ENCODE measurements around the gene MACROD1. TPM values are rescaled to one million over a fixed set of nuclear protein-coding genes. Genes with fewer than 3 reads are reported as not detected.

The MACROD1 gene
- total RNA-seq, 2 experiments from 2014 or later: 38.7 to 48.6 TPM

GRCh38 chr11:64040684-64041322 is 125.1 kb downstream of the MACROD1 start:
- H3K36me3 Mint-ChIP-seq (ENCODE audit: low read depth): peaks cover 1% of the 10 kb centered on the region
- intact Hi-C loops (cut with micrococcal nuclease): no loop called here
- H3K9me3 Mint-ChIP-seq: no peaks in the 10 kb centered on the region
- peaks cover 6% of the 10 kb centered on the region for H3K27me3 Mint-ChIP-seq (ENCODE audit: low read depth)
- H3K4me3 Mint-ChIP-seq: no peak overlapping the region
- DNase-seq: no peak
- CTCF ChIA-PET: no interaction called here
- H3K4me1 Mint-ChIP-seq (ENCODE audit: low read depth): no peaks in the 10 kb centered on the region
- H3K27ac Mint-ChIP-seq: no peak overlapping the region

DNA sequence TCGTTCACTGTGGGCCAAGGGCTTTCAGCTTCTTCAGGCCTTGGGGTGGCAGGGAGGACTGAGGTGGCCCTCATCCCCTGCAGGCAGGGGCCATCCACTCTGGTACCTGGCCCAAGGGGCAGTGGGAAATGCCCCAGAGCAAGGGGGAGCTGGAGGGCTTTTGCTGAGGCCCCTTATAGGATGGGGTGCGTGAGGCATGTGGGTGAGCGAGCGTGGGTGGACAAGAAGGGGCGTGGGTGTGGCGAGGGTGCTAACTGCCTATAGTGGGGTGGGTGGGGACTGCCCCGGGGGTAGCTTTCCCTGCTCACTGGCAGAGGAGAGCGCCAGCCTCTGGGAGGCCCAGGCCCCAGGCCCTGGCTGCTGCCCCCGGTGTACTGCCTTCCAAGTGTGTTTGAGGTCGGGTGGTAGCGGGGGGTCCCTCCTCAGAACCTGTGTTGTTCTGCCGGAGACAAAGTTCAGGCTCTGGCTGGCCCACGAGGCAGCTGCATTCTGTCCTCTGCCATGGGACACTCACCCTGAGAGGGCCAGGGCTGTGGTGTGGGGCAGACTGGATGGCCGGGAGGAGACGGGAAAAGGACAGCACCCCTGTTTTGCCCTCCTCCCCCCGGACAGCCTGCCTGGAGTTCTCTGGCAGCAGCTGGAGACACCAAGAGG is 126.8 kb downstream of the MACROD1 start:
- CTCF ChIA-PET: interaction anchor here (1.3 kb wide), 1 partner anchor 110 kb away, joined by 3 read pairs; no protein-coding TSS in a partner anchor
- peaks cover 1% of the 10 kb centered on the region for H3K36me3 Mint-ChIP-seq (ENCODE audit: low read depth)
- intact Hi-C loops (cut with micrococcal nuclease): no loop called here

DNA sequence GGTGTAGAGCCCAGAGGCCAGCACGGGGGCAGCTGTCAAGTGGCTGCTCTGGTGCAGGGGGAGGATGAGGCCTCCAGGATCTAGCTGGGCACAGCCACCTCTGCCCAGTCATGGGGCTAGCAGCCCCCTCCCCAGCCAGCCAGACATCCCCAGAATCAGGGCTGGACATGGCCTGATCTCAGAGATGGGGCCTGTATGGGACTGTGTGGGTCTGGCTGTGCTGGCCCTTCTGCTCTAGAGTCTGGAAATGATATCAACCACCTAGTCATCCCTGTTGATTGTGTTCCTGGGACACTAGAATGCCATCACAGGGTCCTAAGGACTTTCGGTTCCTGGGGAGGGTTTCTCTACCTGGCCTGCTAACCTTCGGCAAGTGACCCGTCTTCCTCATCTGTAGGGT is 127.4 kb downstream of the MACROD1 start:
- Mint-ChIP-seq H3K4me1 (ENCODE audit: low read depth) (peaks cover 10% of the 10 kb centered on the region), H3K9me3 (no peaks in the 10 kb centered on the region), H3K27me3 (ENCODE audit: low read depth) (peaks cover 21% of the 10 kb centered on the region), H3K36me3 (ENCODE audit: low read depth) (peaks cover 1% of the 10 kb centered on the region), H3K4me3 (no peak overlapping the region), H3K27ac (no peak overlapping the region)
- CTCF ChIA-PET: interaction anchor here (1.3 kb wide), 1 partner anchor 111 kb away, joined by 3 read pairs; no protein-coding TSS in a partner anchor
- intact Hi-C loops (cut with micrococcal nuclease): no loop called here
- no peak for DNase-seq

More for the DNA sequence above, 126.8 kb downstream of the MACROD1 start:
- H3K4me1 Mint-ChIP-seq (ENCODE audit: low read depth): peaks cover 9% of the 10 kb centered on the region
- no peak overlapping the region for H3K27ac Mint-ChIP-seq
- H3K4me3 Mint-ChIP-seq: no peak overlapping the region
- DNase-seq: no peak
- no peaks in the 10 kb centered on the region for H3K9me3 Mint-ChIP-seq
- H3K27me3 Mint-ChIP-seq (ENCODE audit: low read depth): peaks cover 18% of the 10 kb centered on the region

DNA sequence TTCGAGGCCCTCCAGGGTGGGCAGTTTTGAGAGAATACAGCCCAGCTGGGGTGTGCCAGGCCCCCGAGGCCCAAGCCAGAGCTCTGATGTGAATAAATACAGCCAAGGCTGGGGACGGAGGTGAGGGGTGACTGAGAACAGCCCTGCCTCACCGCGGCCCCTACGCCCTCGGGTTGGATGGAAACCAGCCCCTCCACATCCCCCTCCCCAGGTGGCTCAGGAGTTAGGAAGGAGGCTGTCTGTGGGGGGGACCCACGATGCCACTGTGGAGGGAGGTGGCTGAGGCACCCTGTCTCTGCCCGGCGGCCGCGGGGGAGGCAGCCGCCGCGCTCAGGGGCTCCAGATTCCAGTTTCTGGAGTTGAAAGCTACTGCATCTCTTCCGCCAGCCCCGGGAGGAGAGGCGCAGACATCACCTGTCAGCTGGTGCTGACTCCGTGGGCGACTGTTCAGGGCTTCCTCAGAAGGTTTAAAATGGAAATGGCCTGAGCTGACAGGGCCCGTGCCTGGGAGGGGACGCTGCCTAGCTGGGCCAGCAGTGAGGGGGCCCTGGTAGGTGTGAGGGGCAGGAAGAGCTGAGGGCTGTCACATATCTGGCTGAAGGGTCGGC is 128.8 kb downstream of the MACROD1 start:
- CTCF ChIA-PET: no interaction called here

DNA sequence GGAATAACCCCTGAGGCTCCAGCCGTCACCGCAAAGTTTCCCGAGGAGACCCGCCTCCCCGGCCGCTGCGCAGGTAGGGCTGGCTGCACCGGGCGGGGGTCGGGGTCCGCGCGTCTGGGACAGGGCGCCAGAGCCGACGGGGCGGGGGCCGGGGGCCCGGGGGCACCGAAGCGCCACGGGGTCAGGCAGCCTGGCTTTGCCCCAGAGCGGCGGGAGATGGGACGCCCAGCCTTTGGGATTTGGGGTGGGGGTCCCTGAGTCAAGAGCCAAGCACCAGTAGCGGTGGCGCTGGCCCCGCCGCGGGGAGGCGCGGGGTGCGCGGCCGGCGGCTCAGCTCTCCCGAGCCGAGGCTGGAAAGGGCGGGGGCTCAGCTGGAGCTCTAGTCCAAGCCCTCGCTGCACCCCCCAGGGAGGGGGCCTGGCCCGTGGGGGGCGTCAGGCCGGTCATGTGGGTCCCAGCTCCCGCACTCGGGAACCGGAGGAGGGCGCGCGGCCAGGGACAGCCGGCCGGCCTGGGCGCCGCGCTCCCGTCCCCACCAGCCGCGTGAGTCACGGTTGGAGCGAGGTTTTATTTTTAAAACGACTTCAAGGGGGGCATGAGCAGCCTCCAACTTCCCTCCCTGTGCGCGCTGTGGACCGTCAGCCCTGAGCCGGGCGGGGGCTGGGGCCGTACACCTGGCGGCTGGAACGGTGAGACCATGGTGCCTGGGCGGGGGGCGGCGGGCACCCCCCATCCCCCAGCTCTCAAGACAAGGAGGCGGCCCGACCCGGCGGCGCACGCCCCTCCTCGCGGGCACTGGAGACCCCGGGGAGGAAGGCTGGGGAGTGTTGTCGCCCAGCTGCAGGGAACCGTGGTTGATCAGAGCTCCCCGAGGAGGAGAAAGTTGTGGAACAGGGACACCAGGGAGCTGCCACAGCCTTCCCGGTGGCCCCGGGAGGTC is 129.6 kb downstream of the MACROD1 start:
- CTCF ChIA-PET: no interaction called here
- H3K36me3 Mint-ChIP-seq (ENCODE audit: low read depth): peaks cover under 1% of the 10 kb centered on the region
- no peaks in the 10 kb centered on the region for H3K9me3 Mint-ChIP-seq
- H3K4me3 Mint-ChIP-seq: no peak overlapping the region
- peaks cover 10% of the 10 kb centered on the region for H3K4me1 Mint-ChIP-seq (ENCODE audit: low read depth)
- DNase-seq: no peak
- intact Hi-C loops (cut with micrococcal nuclease): no loop called here
- H3K27me3 Mint-ChIP-seq (ENCODE audit: low read depth): peaks cover 21% of the 10 kb centered on the region
- no peak overlapping the region for H3K27ac Mint-ChIP-seq

More for the DNA sequence above, 128.8 kb downstream of the MACROD1 start:
- no peak for DNase-seq
- peaks cover 21% of the 10 kb centered on the region for H3K27me3 Mint-ChIP-seq (ENCODE audit: low read depth)
- H3K4me3 Mint-ChIP-seq: no peak overlapping the region
- intact Hi-C loops (cut with micrococcal nuclease): no loop called here
- no peak overlapping the region for H3K27ac Mint-ChIP-seq
- peaks cover 10% of the 10 kb centered on the region for H3K4me1 Mint-ChIP-seq (ENCODE audit: low read depth)
- H3K36me3 Mint-ChIP-seq (ENCODE audit: low read depth): peaks cover 1% of the 10 kb centered on the region
- H3K9me3 Mint-ChIP-seq: no peaks in the 10 kb centered on the region

- Mint-ChIP-seq H3K27me3 (ENCODE audit: low read depth) (peaks cover 21% of the 10 kb centered on the region), H3K27ac (no peak within 1 kb of the TSS), H3K4me1 (ENCODE audit: low read depth) (peaks cover 10% of the 10 kb centered on the region), H3K36me3 (ENCODE audit: low read depth) (no peaks in the 10 kb centered on the region), H3K4me3 (no peak within 1 kb of the TSS), H3K9me3 (no peaks in the 10 kb centered on the region)
- CTCF ChIA-PET: no interaction called here
- no peak for DNase-seq
- intact Hi-C loops (cut with micrococcal nuclease): no loop called here
These were observed 130.3 kb downstream of the MACROD1 start, which contains the start of gene FLRT1 for GRCh38 chr11:64035576-64035975. Gene FLRT1, plus strand, starts transcription at chr11:64035931. Its CDS starts 80,337 bp downstream, at chr11:64116268.

DNA sequence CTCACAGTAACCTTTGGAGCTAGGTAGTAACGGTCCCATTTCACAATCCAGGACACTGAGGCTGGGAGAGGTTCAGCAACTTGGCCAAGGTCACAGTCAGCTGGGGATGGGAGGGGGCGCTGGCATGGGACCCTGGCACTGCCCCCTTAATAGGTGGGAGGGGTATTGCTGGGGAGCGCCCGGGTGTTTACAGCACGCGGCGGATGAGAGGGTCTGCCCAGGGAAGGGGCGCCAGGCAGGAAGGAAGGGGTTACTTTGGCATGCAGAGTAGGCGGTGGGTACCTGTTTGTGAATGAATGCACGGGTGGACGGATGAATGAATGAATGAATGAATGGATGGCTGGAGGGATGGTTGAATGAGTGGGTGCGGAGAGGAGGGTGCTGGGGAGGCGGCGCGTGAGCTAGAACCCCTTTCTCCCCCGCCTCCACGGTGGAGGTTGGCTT is 130.8 kb downstream of the MACROD1 start:
- Mint-ChIP-seq H3K4me1 (ENCODE audit: low read depth) (peaks cover 10% of the 10 kb centered on the region), H3K9me3 (no peaks in the 10 kb centered on the region), H3K36me3 (ENCODE audit: low read depth) (no peaks in the 10 kb centered on the region), H3K27me3 (ENCODE audit: low read depth) (peaks cover 21% of the 10 kb centered on the region), H3K27ac (no peak overlapping the region), H3K4me3 (no peak overlapping the region)
- intact Hi-C loops (cut with micrococcal nuclease): no loop called here
- CTCF ChIA-PET: no interaction called here
- no peak for DNase-seq

GRCh38 chr11:64034411-64034811 is 131.5 kb downstream of the MACROD1 start:
- intact Hi-C loops (cut with micrococcal nuclease): no loop called here

GRCh38 chr11:64032050-64032449 is 133.9 kb downstream of the MACROD1 start:
- Mint-ChIP-seq H3K9me3 (no peaks in the 10 kb centered on the region), H3K27ac (no peak overlapping the region), H3K27me3 (ENCODE audit: low read depth) (peaks cover 25% of the 10 kb centered on the region), H3K4me3 (no peak overlapping the region), H3K4me1 (ENCODE audit: low read depth) (peaks cover 10% of the 10 kb centered on the region), H3K36me3 (ENCODE audit: low read depth) (no peaks in the 10 kb centered on the region)
- DNase-seq: no peak
- CTCF ChIA-PET: interaction anchor here (2.0 kb wide), 1 partner anchor 30 kb away, joined by 9 read pairs; no protein-coding TSS in a partner anchor
- intact Hi-C loops (cut with micrococcal nuclease): no loop called here

More at GRCh38 chr11:64034411-64034811, 131.5 kb downstream of the MACROD1 start:
- H3K36me3 Mint-ChIP-seq (ENCODE audit: low read depth): no peaks in the 10 kb centered on the region
- peaks cover 21% of the 10 kb centered on the region for H3K27me3 Mint-ChIP-seq (ENCODE audit: low read depth)
- CTCF ChIA-PET: no interaction called here
- H3K27ac Mint-ChIP-seq: no peak overlapping the region
- H3K4me1 Mint-ChIP-seq (ENCODE audit: low read depth): peaks cover 10% of the 10 kb centered on the region
- no peaks in the 10 kb centered on the region for H3K9me3 Mint-ChIP-seq
- no peak for DNase-seq
- H3K4me3 Mint-ChIP-seq: no peak overlapping the region

DNA sequence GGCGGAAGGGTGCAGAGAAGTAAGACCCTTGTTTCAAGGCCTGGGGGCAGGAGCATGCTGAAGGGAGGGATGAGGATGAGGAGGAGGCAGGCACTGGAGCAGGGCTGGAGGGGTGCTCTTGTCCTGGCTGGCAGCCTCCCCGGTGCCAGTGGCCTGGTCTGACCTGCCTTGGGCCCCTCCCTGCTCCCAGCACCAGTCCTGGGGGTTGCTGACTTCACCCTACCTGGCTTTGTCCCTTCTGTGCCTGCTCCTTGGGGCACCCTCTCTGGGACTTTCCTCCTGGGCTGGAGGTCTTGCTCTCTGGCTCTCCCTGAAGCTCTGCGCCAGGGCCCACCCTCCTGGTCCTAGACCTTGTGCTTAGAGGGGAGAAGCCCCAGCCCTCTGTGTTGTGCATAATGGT is 134.9 kb downstream of the MACROD1 start:
- H3K36me3 Mint-ChIP-seq (ENCODE audit: low read depth): no peaks in the 10 kb centered on the region
- peaks cover 27% of the 10 kb centered on the region for H3K27me3 Mint-ChIP-seq (ENCODE audit: low read depth)
- CTCF ChIA-PET: interaction anchor here (0.9 kb wide), 1 partner anchor 84 kb away, joined by 3 read pairs; no protein-coding TSS in a partner anchor
- no peak overlapping the region for H3K4me3 Mint-ChIP-seq
- DNase-seq: no peak
- H3K4me1 Mint-ChIP-seq (ENCODE audit: low read depth): peaks cover 10% of the 10 kb centered on the region
- intact Hi-C loops (cut with micrococcal nuclease): no loop called here
- H3K27ac Mint-ChIP-seq: no peak overlapping the region
- no peaks in the 10 kb centered on the region for H3K9me3 Mint-ChIP-seq

DNA sequence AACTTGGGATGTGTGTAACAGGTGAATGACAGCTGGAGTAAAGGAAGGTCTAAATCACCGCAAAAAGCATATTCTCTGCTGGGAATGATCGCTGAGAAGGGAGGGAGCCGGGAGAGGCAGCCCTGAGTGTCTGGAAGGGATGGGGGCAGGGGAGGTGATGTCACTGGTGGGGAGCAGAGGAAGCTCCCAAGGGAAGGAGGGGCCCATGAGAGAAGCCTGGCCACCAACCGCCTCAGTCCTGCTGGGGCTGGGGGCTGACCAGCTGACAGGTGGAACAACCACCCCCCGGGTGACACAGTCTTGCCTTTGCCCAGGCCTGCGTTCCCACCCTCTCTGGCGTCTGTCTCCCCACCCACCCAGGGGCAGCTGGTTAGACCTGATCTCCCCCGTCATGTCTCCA is 136.1 kb downstream of the MACROD1 start:
- H3K27ac Mint-ChIP-seq: no peak overlapping the region
- H3K36me3 Mint-ChIP-seq (ENCODE audit: low read depth): no peaks in the 10 kb centered on the region
- no peaks in the 10 kb centered on the region for H3K9me3 Mint-ChIP-seq
- intact Hi-C loops (cut with micrococcal nuclease): no loop called here
- DNase-seq: no peak
- H3K4me1 Mint-ChIP-seq (ENCODE audit: low read depth): peaks cover 5% of the 10 kb centered on the region
- peaks cover 21% of the 10 kb centered on the region for H3K27me3 Mint-ChIP-seq (ENCODE audit: low read depth)
- CTCF ChIA-PET: no interaction called here
- no peak overlapping the region for H3K4me3 Mint-ChIP-seq
